SH-SY5Y (cell line): ENCODE data around the gene TPPP3.

Experiments used
- GATA2 ChIP-seq: IDR thresholded peaks from 2 replicates; pipeline ENCODE4 v1.6.1; 2011; ENCODE audit warnings: mild to moderate bottlenecking, low read depth, low read length
- GATA3 ChIP-seq: IDR thresholded peaks from 2 replicates; pipeline ENCODE4 v1.6.1; 2011; ENCODE audit warnings: low read depth, mild to moderate bottlenecking, low read length, moderate library complexity

DNA sequence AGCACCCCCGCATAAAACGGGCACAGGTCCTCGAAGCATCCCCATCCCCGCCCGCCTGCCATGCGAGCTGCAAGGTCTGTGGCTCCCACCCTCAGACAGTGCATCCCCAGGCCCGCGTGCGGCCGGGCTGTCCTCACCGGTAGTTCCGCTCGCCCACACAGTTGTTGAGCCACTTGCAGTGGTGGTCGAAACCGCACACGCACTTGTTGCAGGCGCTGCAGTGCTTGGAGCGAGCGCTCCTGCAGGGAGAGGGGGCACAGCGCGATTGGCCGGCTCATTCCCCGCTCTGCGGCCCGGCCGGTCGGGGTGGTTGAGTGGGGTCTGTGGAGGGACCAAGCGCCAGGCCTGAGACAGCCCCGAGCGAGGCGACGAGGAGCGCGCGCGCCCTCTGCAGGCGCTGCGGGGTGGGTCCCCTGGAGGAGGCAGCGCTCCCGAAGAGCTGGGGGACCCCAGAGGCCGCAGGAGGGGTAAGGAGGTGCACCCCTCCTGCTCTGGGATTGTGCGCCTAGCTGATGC lies 6.0 kb upstream of the TPPP3 start:
- no peak for TF ChIP-seq GATA2
- TF ChIP-seq GATA3, result no peak
